Mononuclear cell (primary cell): ENCODE results near the gene CDC37. TPM values are rescaled to one million over a fixed set of nuclear protein-coding genes. Genes with fewer than 3 reads are reported as not detected.

Experiments
- H3K27me3 ChIP-seq: 2 replicates; pipeline ENCODE4 v1.6.0; 2011; ENCODE audit warnings: low read length, control low read depth; ENCODE audit not compliant: insufficient read depth
- H3K4me1 ChIP-seq: 2 replicates; pipeline ENCODE4 v1.5.1; 2011; ENCODE audit warnings: mild to moderate bottlenecking, low read length, control low read depth; ENCODE audit not compliant: insufficient read depth
- H3K4me3 ChIP-seq: 2 replicates; pipeline ENCODE4 v1.5.1; 2011; ENCODE audit warnings: mild to moderate bottlenecking, low read length, moderate library complexity
- H3K9me3 ChIP-seq: 2 replicates; pipeline ENCODE4 v1.5.1; 2011; ENCODE audit warnings: low read depth, mild to moderate bottlenecking, control low read depth, low read length
- total RNA-seq: library from RNA; depleted of rRNA; stranded (reverse); fragments of >200 nt; gene quantifications from one replicate; pipeline ENCODE4 v1.2.3, GENCODE V29; 2012

The CDC37 gene
- total RNA-seq, 1 donor: 114 TPM

GRCh38 chr19:10424011-10424637, 20.8 kb upstream of the CDC37 start:
- H3K9me3 ChIP-seq: no peaks in the 10 kb centered on the region
- H3K4me3 ChIP-seq: peak overlapping the region; percentile 21
- H3K27me3 ChIP-seq: peaks cover 31% of the 10 kb centered on the region
- H3K4me1 ChIP-seq: peaks cover 92% of the 10 kb centered on the region

- peaks cover 41% of the 10 kb centered on the region for H3K27me3 ChIP-seq
- peaks cover 90% of the 10 kb centered on the region for H3K4me1 ChIP-seq
- no peaks in the 10 kb centered on the region for H3K9me3 ChIP-seq
- H3K4me3 ChIP-seq: no peak overlapping the region
These were observed 19.5 kb upstream of the CDC37 start for GRCh38 chr19:10422846-10423245.

GRCh38 chr19:10422046-10422461, 18.7 kb upstream of the CDC37 start:
- peaks cover 49% of the 10 kb centered on the region for H3K27me3 ChIP-seq
- H3K9me3 ChIP-seq: no peaks in the 10 kb centered on the region
- H3K4me3 ChIP-seq: no peak overlapping the region
- H3K4me1 ChIP-seq: peaks cover 89% of the 10 kb centered on the region

- no peaks in the 10 kb centered on the region for H3K9me3 ChIP-seq
- H3K4me3 ChIP-seq: no peak overlapping the region
- H3K4me1 ChIP-seq: peaks cover 90% of the 10 kb centered on the region
- H3K27me3 ChIP-seq: peaks cover 51% of the 10 kb centered on the region
These were observed 18.1 kb upstream of the CDC37 start for GRCh38 chr19:10421240-10422045.

GRCh38 chr19:10420444-10421239, 17.3 kb upstream of the CDC37 start, which contains the start of gene PDE4A:
PDE4A (plus strand) TSS chr19:10420538; CDS start chr19:10420765, 227 bp downstream.
- Histone ChIP-seq H3K4me3 (no peak within 1 kb of the TSS), H3K4me1 (peaks cover 90% of the 10 kb centered on the region), H3K27me3 (peaks cover 51% of the 10 kb centered on the region)

GRCh38 chr19:10419646-10420443, 16.5 kb upstream of the CDC37 start:
- H3K27me3 ChIP-seq: peaks cover 51% of the 10 kb centered on the region
- no peak overlapping the region for H3K4me3 ChIP-seq
- peaks cover 84% of the 10 kb centered on the region for H3K4me1 ChIP-seq
- no peaks in the 10 kb centered on the region for H3K9me3 ChIP-seq

More at GRCh38 chr19:10420444-10421239, 17.3 kb upstream of the CDC37 start, which contains the start of gene PDE4A:
- no peaks in the 10 kb centered on the region for H3K9me3 ChIP-seq

- Histone ChIP-seq H3K9me3 (no peaks in the 10 kb centered on the region), H3K27me3 (peaks cover 51% of the 10 kb centered on the region), H3K4me3 (no peak overlapping the region), H3K4me1 (peaks cover 78% of the 10 kb centered on the region)
These were observed 15.9 kb upstream of the CDC37 start for GRCh38 chr19:10419200-10419645.

- H3K27me3 ChIP-seq: peaks cover 51% of the 10 kb centered on the region
- H3K9me3 ChIP-seq: no peaks in the 10 kb centered on the region
- H3K4me1 ChIP-seq: peaks cover 72% of the 10 kb centered on the region
- no peak overlapping the region for H3K4me3 ChIP-seq
These were observed 15.3 kb upstream of the CDC37 start for GRCh38 chr19:10418485-10419199.

- H3K4me1 ChIP-seq: peaks cover 70% of the 10 kb centered on the region
- no peaks in the 10 kb centered on the region for H3K9me3 ChIP-seq
- no peak overlapping the region for H3K4me3 ChIP-seq
- H3K27me3 ChIP-seq: peaks cover 51% of the 10 kb centered on the region
These were observed 14.8 kb upstream of the CDC37 start for GRCh38 chr19:10418235-10418484.

GRCh38 chr19:10417541-10418234, 14.3 kb upstream of the CDC37 start:
- Histone ChIP-seq H3K27me3 (peaks cover 51% of the 10 kb centered on the region), H3K4me3 (no peak overlapping the region), H3K4me1 (peaks cover 72% of the 10 kb centered on the region), H3K9me3 (no peaks in the 10 kb centered on the region)

GRCh38 chr19:10416380-10417257, 13.3 kb upstream of the CDC37 start:
- Histone ChIP-seq H3K9me3 (no peaks in the 10 kb centered on the region), H3K27me3 (peaks cover 42% of the 10 kb centered on the region), H3K4me3 (peak overlapping the region; percentile 30), H3K4me1 (peaks cover 75% of the 10 kb centered on the region)

GRCh38 chr19:10416083-10416379, 12.7 kb upstream of the CDC37 start:
- Histone ChIP-seq H3K9me3 (no peaks in the 10 kb centered on the region), H3K4me1 (peaks cover 75% of the 10 kb centered on the region), H3K27me3 (peaks cover 36% of the 10 kb centered on the region), H3K4me3 (peak overlapping the region; percentile 30)
